Myometrial cell (primary cell): ENCODE data around the gene CXorf38. TPM values are rescaled to one million over a fixed set of nuclear protein-coding genes. Genes with fewer than 3 reads are reported as not detected.

Experiments
- total RNA-seq: library from RNA; depleted of rRNA; stranded (reverse); fragments of >200 nt; gene quantifications from 2 replicates; pipeline ENCODE4 v1.2.3, GENCODE V29; 2015

Gene CXorf38
- 19.0 and 21.3 TPM in 2 replicates for total RNA-seq

GRCh38 chrX:40647307-40648197, at the start of gene CXorf38:
TSS of gene CXorf38 (minus strand) at chrX:40647561. CDS start at chrX:40647520, 41 bp downstream.

GRCh38 chrX:40623139-40623536, 24.2 kb downstream of the CXorf38 start, which contains the start of gene MPC1L:
TSS of gene MPC1L (plus strand) at chrX:40623428. CDS start at chrX:40623566, 138 bp downstream.

DNA sequence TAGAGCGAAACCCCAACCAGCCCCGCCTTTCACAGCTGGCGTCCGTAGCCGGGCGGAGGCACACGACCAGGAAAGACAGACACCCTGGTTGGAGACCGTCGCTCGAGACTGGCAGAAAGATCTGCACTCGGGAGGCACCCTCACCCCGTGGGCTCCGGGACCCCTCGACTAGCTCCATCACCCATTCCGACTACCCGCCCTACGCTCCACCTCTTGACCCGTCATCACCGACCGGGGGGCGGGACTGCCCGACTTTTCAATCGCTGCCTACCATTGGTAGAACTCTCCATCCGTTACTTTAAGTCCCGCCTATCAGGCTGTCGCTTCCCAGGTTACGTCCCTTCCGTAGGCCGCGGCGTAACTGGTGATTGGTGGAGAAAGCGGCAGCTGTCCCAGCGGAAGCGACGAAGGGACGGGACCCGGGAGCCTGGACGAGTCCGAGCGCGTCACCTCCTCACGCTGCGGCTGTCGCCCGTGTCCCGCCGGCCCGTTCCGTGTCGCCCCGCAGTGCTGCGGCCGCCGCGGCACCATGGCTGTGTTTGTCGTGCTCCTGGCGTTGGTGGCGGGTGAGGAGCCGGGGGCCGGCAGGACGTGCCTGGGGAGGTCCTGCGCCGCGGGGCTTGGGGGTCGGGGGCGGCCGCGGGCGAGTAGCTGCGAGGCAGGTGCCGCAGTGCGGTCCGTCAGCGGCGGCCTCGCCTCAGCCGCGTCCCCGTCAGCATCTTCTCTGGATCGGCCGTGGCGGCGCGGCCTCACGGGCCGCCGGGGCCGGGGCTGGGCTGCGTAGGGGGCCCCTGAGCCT, 66.6 kb downstream of the CXorf38 start, which contains the start of gene ATP6AP2:
ATP6AP2 (plus strand) TSS at position 434 of the 799 bp plus-strand sequence; CDS start at position 530, 96 bp downstream.

Other genes starting within 250 kb of the CXorf38 start
- gene ATP6AP2, start 66.6 kb downstream of the CXorf38 start, total RNA-seq, result 175 and 202 TPM in 2 replicates
- gene MPC1L, start 24.1 kb downstream of the CXorf38 start, total RNA-seq, result not detected in 2 replicates
- 8.4 and 16.3 TPM in 2 replicates for gene MED14, start 88.0 kb upstream of the CXorf38 start, total RNA-seq